HepG2 (cell line): ENCODE measurements around the gene NGF. TPM values are rescaled to one million over a fixed set of nuclear protein-coding genes. Genes with fewer than 3 reads are reported as not detected.
A peak's percentile ranks its signal among the peaks of the same experiment; 100 is the strongest.

Source experiments
- ATAC-seq: fragments of 200-7000 bp; cut with Tn5 transposase; 3 replicates; pipeline ENCODE4 v1.9.1; 2020; ENCODE audit warnings: mild to moderate bottlenecking, moderate library complexity
- BruUV-seq: library from RNA; stranded (reverse); fragments of 400-500 nt; replicated peaks from 2 replicates; lab custom pipeline; 2021; lab: Mats Ljungman, UMichigan
- CTCF ChIA-PET: fragments of 300-600 bp; formaldehyde crosslinking; extraction: SDS; loops from one replicate; lab custom pipeline; 2021; ENCODE audit warnings: low total read pairs, inconsistent platforms, low intra/inter-chr PET ratio; lab: Yijun Ruan, JAX
- POLR2A ChIA-PET: fragments of 350-600 bp; sonication (Branson Sonifier 250); formaldehyde crosslinking; loops from one replicate; lab custom pipeline; 2020; ENCODE audit warnings: antibody characterized with exemption, inconsistent platforms; lab: Yijun Ruan, JAX
- DNase-seq: peaks from one replicate; pipeline ENCODE4 v3.0.0-alpha.2; 2015; ENCODE audit warnings: low spot score
- FAIRE-seq: peaks from 3 replicates; lab custom pipeline; 2011; peaks lifted over from hg19 to GRCh38; lab: Jason Lieb, UNC
- H2AFZ ChIP-seq: one replicate; pipeline ENCODE4 v1.6.1; 2011; ENCODE audit warnings: low read length, inconsistent platforms
- H3K27ac ChIP-seq: fragments of 300-600 bp; 3 replicates; pipeline ENCODE4 v1.8.0; 2011; ENCODE audit warnings: mixed run types, mild to moderate bottlenecking, mixed read lengths, low read length, inconsistent platforms; ENCODE audit not compliant: insufficient read depth; ENCODE audit errors: extremely low read length
- H3K27me3 ChIP-seq, 2 experiments: fragments of 200-600 bp in 1 of 2; 2 replicates in 1 of 2; 3 replicates in 1 of 2; pipeline versions ENCODE4 v1.6.0 to v1.8.0; 2011; ENCODE audit warnings: low read length in 2 of 2, mild to moderate bottlenecking in 2 of 2, moderate library complexity in 2 of 2, inconsistent platforms in 1 of 2; ENCODE audit not compliant: insufficient read depth in 2 of 2, control insufficient read depth in 1 of 2
- H3K36me3 ChIP-seq, 2 experiments: fragments of 200-600 bp in 1 of 2; replicated peaks in 1 of 2; 2 replicates in 1 of 2; 3 replicates in 1 of 2; pipeline versions ENCODE4 v1.5.1 to v1.8.0; 2011; ENCODE audit warnings: low read length in 2 of 2, inconsistent platforms in 1 of 2; ENCODE audit not compliant: insufficient read depth in 2 of 2, control insufficient read depth in 1 of 2
- H3K4me1 ChIP-seq: 2 replicates; pipeline ENCODE4 v1.5.1; 2012; ENCODE audit warnings: low read length, inconsistent platforms; ENCODE audit not compliant: insufficient read depth
- H3K4me2 ChIP-seq: 2 replicates; pipeline ENCODE4 v1.6.0; 2011; ENCODE audit warnings: low read depth, low read length, inconsistent platforms
- H3K4me3 ChIP-seq, 3 experiments: fragments of 200-600 bp in 1 of 3; sonication (generic), shearing (Covaris generic) in 1 of 3; replicated peaks in 1 of 3; 2 replicates each; pipeline ENCODE4 v1.5.1; 2011 to 2016; ENCODE audit warnings: low read length in 3 of 3, inconsistent platforms in 2 of 3, low read depth in 2 of 3, mild to moderate bottlenecking in 2 of 3, control low read depth in 1 of 3, mixed read lengths in 1 of 3; ENCODE audit not compliant: insufficient read depth in 1 of 3
- H3K79me2 ChIP-seq: one replicate; pipeline ENCODE4 v1.6.1; 2011; ENCODE audit warnings: low read length, inconsistent platforms; ENCODE audit not compliant: insufficient read depth
- H3K9ac ChIP-seq: 2 replicates; pipeline ENCODE4 v1.6.0; 2011; ENCODE audit warnings: mild to moderate bottlenecking, low read depth, low read length, inconsistent platforms; ENCODE audit not compliant: insufficient read depth
- H3K9me3 ChIP-seq: 2 replicates; pipeline ENCODE4 v1.5.1; 2012; ENCODE audit warnings: mild to moderate bottlenecking, low read length
- H4K20me1 ChIP-seq: 2 replicates; pipeline ENCODE4 v1.6.0; 2011; ENCODE audit warnings: inconsistent platforms, mild to moderate bottlenecking, low read length, moderate library complexity; ENCODE audit not compliant: insufficient read depth
- ATF7 ChIP-seq, 2 experiments: fragments of 450-650 bp in 1 of 2; sonication (generic) in 1 of 2; formaldehyde crosslinking in 1 of 2; IDR thresholded peaks; 2 replicates each; pipeline versions ENCODE4 v1.4.0 to v1.6.1; 2016 to 2020; ENCODE audit warnings: antibody characterized with exemption in 1 of 2, mild to moderate bottlenecking in 1 of 2, missing genetic modification reagents in 1 of 2
- BORCS8-MEF2B ChIP-seq: sonication (generic); formaldehyde crosslinking; IDR thresholded peaks from 2 replicates; pipeline ENCODE4 v1.8.0; 2022; ENCODE audit warnings: mild to moderate bottlenecking, missing genetic modification reagents
- NCOA1 ChIP-seq: sonication (generic); formaldehyde crosslinking; IDR thresholded peaks from 2 replicates; pipeline ENCODE4 v1.9.0; 2021; ENCODE audit warnings: missing genetic modification reagents
- NPAS2 ChIP-seq: sonication (generic); formaldehyde crosslinking; IDR thresholded peaks from 2 replicates; pipeline ENCODE4 v1.8.0; 2022; ENCODE audit warnings: mild to moderate bottlenecking, missing genetic modification reagents, borderline replicate concordance
- SRF ChIP-seq: IDR thresholded peaks from 2 replicates; pipeline ENCODE4 v1.6.1; 2011; ENCODE audit warnings: mild to moderate bottlenecking, low read depth, low read length, moderate library complexity
- ZNF772 ChIP-seq: sonication (generic); formaldehyde crosslinking; IDR thresholded peaks from 2 replicates; pipeline ENCODE4 v1.5.0; 2020; ENCODE audit warnings: mild to moderate bottlenecking, missing genetic modification reagents
- ZNF792 ChIP-seq: IDR thresholded peaks from 2 replicates; pipeline ENCODE4 v1.6.1; 2016
- ZNF883 ChIP-seq: sonication (generic); formaldehyde crosslinking; IDR thresholded peaks from 2 replicates; pipeline ENCODE4 v1.5.1; 2020; ENCODE audit warnings: mild to moderate bottlenecking, missing genetic modification reagents; ENCODE audit errors: not compliant biosample characterization
- ZNF891 ChIP-seq: sonication (generic); formaldehyde crosslinking; IDR thresholded peaks from 2 replicates; pipeline ENCODE4 v1.5.0; 2020; ENCODE audit warnings: mild to moderate bottlenecking, missing genetic modification reagents
- WGBS: methylation state at CpG from one replicate; pipeline ENCODE4 v1.1.6; 2017; ENCODE audit warnings: low lambda C conversion rate; 5-methylcytosine and 5-hydroxymethylcytosine counted together
- in situ Hi-C: cut with HindIII; loops from 2 replicates; pipeline ENCODE4 v1.10.0; 2017; ENCODE audit warnings: low pct_unique_long_range_greater_than_20kb; ENCODE audit not compliant: extremely low pct_ligation_motif_present
- intact Hi-C: fragments of 100-400 bp; cut with micrococcal nuclease; formaldehyde crosslinking; loops from one replicate; pipeline ENCODE4 v1.10.0; 2022; ENCODE audit not compliant: unreplicated experiment
- polyA plus RNA-seq, 8 experiments: library from polyadenylated mRNA; depleted of rRNA in 3 of 8; stranded (reverse) in 7 of 8; unstranded in 1 of 8; fragments of >200 nt; fragmentation: Illumina TruSeq in 4 of 8; extraction: Trizol in 4 of 8; gene quantifications; 2 replicates each; pipeline versions ENCODE4 v1.2.1 to v1.2.3, GENCODE V29; 2011 to 2016; ENCODE audit warnings: low read depth in 4 of 8, missing spikeins in 1 of 8, mixed read lengths in 1 of 8; ENCODE audit not compliant: insufficient read depth in 1 of 8
- total RNA-seq, 5 experiments: library from RNA; depleted of rRNA; stranded (reverse); fragments of >200 nt; fragmentation: Illumina TruSeq; extraction: Trizol; gene quantifications; 2 replicates each; pipeline ENCODE4 v1.2.3, GENCODE V29; 2016; ENCODE audit warnings: low read depth in 1 of 5
- TF ChIP-seq, protein P1 (sequence below): sonication (generic); formaldehyde crosslinking; IDR thresholded peaks from 2 replicates; pipeline ENCODE4 v1.4.0; 2020; ENCODE audit warnings: mild to moderate bottlenecking, missing genetic modification reagents, borderline replicate concordance
- TF ChIP-seq, protein P2 (sequence below): fragments of 450-650 bp; IDR thresholded peaks from 2 replicates; pipeline ENCODE4 v1.6.1; 2017; ENCODE audit warnings: mild to moderate bottlenecking

Gene NGF
- total and polyA plus RNA-seq, 2 of the 13 experiments (the other 11 are each of a cell fraction or from before 2014, with no cell fraction given), result not detected

DNA sequence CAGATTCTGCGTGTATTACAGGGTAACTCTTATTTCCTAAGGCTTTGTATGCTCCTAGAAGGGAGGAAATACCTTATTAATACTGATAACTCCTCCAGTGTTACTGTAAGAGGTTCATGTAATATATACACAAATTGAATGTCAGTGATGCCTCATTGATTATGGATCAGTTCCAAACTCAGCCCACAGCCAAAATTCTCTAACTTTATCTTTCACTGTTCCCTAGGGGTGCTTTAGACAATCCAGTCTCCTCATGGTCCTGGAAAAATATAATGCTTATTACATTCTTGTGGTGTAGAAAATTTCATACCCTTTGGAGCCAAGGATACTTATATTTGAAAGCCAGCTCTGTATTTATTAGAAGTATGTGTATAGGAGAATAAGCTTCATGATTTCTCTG is 73.0 kb downstream of the NGF start:
- POLR2A ChIA-PET, result no interaction called here

DNA sequence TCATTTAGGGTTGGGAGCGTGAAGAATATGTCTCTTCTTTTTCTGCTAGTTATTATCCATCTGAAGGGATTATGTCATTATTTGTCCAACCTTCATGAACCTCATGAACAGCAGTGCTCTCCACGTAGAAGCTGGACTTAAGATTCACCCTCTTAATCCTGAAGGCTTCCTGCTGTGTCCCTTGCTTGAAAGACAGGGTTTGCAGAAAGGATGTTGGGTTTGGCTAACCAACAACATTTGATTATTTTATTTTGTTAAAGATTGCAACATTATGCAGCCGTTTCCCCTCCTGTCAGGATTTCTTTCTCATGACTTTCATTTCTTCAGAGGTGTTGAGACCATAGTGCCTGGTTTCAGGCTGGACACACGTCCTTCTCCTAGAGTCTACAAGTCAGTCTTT is 75.2 kb downstream of the NGF start:
- WGBS, result 0% methylated on average over 4 of the region's 4 CpGs
- no peak overlapping the region for H2AFZ ChIP-seq
- intact Hi-C loops, result no loop called here
- no TSS peak for BruUV-seq
- POLR2A ChIA-PET, result no interaction called here
- TF ChIP-seq ZNF891 (no peak), ZNF883 (CRISPR knock-in tag) (no peak), BORCS8-MEF2B (no peak), ATF7 (IDR thresholded peaks at IDR 0.05) (0 out of 2 replicates have a peak, but pooled peaks have one; percentile 11), ATF7 (CRISPR knock-in tag; IDR thresholded peaks at IDR 0.05) (no peak), ZNF792 (CRISPR knock-in tag) (no peak), ZNF772 (no peak), SRF (no peak)
- TF ChIP-seq, protein P1, sequence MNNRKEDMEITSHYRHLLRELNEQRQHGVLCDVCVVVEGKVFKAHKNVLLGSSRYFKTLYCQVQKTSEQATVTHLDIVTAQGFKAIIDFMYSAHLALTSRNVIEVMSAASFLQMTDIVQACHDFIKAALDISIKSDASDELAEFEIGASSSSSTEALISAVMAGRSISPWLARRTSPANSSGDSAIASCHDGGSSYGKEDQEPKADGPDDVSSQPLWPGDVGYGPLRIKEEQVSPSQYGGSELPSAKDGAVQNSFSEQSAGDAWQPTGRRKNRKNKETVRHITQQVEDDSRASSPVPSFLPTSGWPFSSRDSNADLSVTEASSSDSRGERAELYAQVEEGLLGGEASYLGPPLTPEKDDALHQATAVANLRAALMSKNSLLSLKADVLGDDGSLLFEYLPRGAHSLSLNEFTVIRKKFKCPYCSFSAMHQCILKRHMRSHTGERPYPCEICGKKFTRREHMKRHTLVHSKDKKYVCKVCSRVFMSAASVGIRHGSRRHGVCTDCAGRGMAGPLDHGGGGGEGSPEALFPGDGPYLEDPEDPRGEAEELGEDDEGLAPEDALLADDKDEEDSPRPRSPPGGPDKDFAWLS (CRISPR knock-in tag), result no peak
- TF ChIP-seq, protein P2, sequence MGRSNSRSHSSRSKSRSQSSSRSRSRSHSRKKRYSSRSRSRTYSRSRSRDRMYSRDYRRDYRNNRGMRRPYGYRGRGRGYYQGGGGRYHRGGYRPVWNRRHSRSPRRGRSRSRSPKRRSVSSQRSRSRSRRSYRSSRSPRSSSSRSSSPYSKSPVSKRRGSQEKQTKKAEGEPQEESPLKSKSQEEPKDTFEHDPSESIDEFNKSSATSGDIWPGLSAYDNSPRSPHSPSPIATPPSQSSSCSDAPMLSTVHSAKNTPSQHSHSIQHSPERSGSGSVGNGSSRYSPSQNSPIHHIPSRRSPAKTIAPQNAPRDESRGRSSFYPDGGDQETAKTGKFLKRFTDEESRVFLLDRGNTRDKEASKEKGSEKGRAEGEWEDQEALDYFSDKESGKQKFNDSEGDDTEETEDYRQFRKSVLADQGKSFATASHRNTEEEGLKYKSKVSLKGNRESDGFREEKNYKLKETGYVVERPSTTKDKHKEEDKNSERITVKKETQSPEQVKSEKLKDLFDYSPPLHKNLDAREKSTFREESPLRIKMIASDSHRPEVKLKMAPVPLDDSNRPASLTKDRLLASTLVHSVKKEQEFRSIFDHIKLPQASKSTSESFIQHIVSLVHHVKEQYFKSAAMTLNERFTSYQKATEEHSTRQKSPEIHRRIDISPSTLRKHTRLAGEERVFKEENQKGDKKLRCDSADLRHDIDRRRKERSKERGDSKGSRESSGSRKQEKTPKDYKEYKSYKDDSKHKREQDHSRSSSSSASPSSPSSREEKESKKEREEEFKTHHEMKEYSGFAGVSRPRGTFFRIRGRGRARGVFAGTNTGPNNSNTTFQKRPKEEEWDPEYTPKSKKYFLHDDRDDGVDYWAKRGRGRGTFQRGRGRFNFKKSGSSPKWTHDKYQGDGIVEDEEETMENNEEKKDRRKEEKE, result no peak
- no peaks in the 10 kb centered on the region for H4K20me1 ChIP-seq
- H3K4me3 ChIP-seq, result no peak overlapping the region
- DNase-seq (no peak), FAIRE-seq (no peak), ATAC-seq (no peak)
- in situ Hi-C loops, result no loop called here
- no peak overlapping the region for H3K4me2 ChIP-seq
- H3K36me3 ChIP-seq, result no peaks in the 10 kb centered on the region
- H3K9ac ChIP-seq, result no peak overlapping the region
- no peak overlapping the region for H3K27ac ChIP-seq
- H3K4me1 ChIP-seq, result no peaks in the 10 kb centered on the region
- no peaks in the 10 kb centered on the region for H3K79me2 ChIP-seq
- CTCF ChIA-PET, result no interaction called here
- H3K27me3 ChIP-seq, result no peaks in the 10 kb centered on the region
- H3K9me3 ChIP-seq, result peaks cover 14% of the 10 kb centered on the region

More for the DNA sequence above, 73.0 kb downstream of the NGF start:
- no peak overlapping the region for H3K4me3 ChIP-seq
- H3K4me2 ChIP-seq, result no peak overlapping the region
- no peaks in the 10 kb centered on the region for H3K79me2 ChIP-seq
- TF ChIP-seq NCOA1 (CRISPR knock-in tag) (no peak), NPAS2 (CRISPR knock-in tag) (no peak)
- no TSS peak for BruUV-seq
- H3K36me3 ChIP-seq, result no peaks in the 10 kb centered on the region
- no peaks in the 10 kb centered on the region for H3K27me3 ChIP-seq
- H3K27ac ChIP-seq, result no peak overlapping the region
- no peak overlapping the region for H3K9ac ChIP-seq
- H4K20me1 ChIP-seq, result no peaks in the 10 kb centered on the region
- no peak for DNase-seq
- H3K4me1 ChIP-seq, result no peaks in the 10 kb centered on the region
- H2AFZ ChIP-seq, result no peak overlapping the region
- 0% methylated on average over 1 of the region's 1 CpG for WGBS
- CTCF ChIA-PET, result no interaction called here
- ATAC-seq, result no peak
- no peak for FAIRE-seq
- H3K9me3 ChIP-seq, result no peaks in the 10 kb centered on the region
- in situ Hi-C loops (no loop called here), intact Hi-C loops (no loop called here)
